ENCODE measurements around the gene COG5. TPM values are rescaled to one million over a fixed set of nuclear protein-coding genes. Genes with fewer than 3 reads are reported as not detected.

The COG5 gene
- total RNA-seq, 1 experiment from 2014 or later = 20.2 TPM

- Histone ChIP-seq H3K9ac (ENCODE audit: extremely low read depth, insufficient read length, low read length) (no peak overlapping the region), H2BK12ac (ENCODE audit: insufficient read length, low read depth, low read length) (no peak overlapping the region), H3K79me1 (ENCODE audit: insufficient read depth, low read depth, low read length, poor library complexity, severe bottlenecking) (no peaks in the 10 kb centered on the region), H3K4me2 (ENCODE audit: insufficient read depth, insufficient read length, low read length) (no peak overlapping the region), H3K4ac (ENCODE audit: low read depth, low read length) (no peak overlapping the region), H3K79me2 (ENCODE audit: insufficient read depth, low read length) (no peaks in the 10 kb centered on the region), H4K20me1 (ENCODE audit: control insufficient read depth, insufficient read depth, insufficient read length) (no peaks in the 10 kb centered on the region), H2AFZ (ENCODE audit: low read length) (no peak overlapping the region), H2BK15ac (ENCODE audit: low read depth, low read length) (no peak overlapping the region), H4K91ac (ENCODE audit: insufficient read length, low read depth, low read length) (no peak overlapping the region), H3K27ac (ENCODE audit: insufficient read length, low read depth, low read length) (no peak overlapping the region), H4K5ac (ENCODE audit: insufficient read length, low read depth, low read length) (no peak overlapping the region), H2BK120ac (ENCODE audit: low read depth, low read length, poor library complexity, severe bottlenecking) (no peak overlapping the region), H3K27me3 (ENCODE audit: insufficient read depth, low read length) (no peaks in the 10 kb centered on the region), H3K23me2 (ENCODE audit: insufficient read length, low read depth, low read length, poor library complexity, severe bottlenecking) (no peaks in the 10 kb centered on the region), H3K4me1 (ENCODE audit: insufficient read depth, low read length) (no peaks in the 10 kb centered on the region), H3K56ac (ENCODE audit: insufficient read length, low read depth, low read length) (no peak overlapping the region), H2BK5ac (ENCODE audit: insufficient read length, low read length) (no peak overlapping the region), H2AK5ac (ENCODE audit: insufficient read length, low read length) (no peak overlapping the region), H3K23ac (ENCODE audit: insufficient read length, low read depth, low read length) (no peak overlapping the region), H3K14ac (ENCODE audit: insufficient read depth, low read length) (no peak overlapping the region), H3T11ph (ENCODE audit: low read length) (no peak overlapping the region), H4K8ac (replicated peaks; ENCODE audit: insufficient read length, low read depth, low read length) (no peak overlapping the region), H2BK20ac (ENCODE audit: low read depth, low read length, poor library complexity, severe bottlenecking) (no peak overlapping the region), H3K9me3 (ENCODE audit: control insufficient read depth, low read depth, low read length) (no peaks in the 10 kb centered on the region), H3K18ac (ENCODE audit: insufficient read length, low read depth, low read length) (no peak overlapping the region)
- Mint-ChIP-seq H3K36me3 (ENCODE audit: insufficient read depth in 1 of 3, low read depth in 3 of 3) (peaks cover 2 to 18% (median 9%) of the 10 kb centered on the region in 3 experiments; a peak in 6 of 7 replicates), H3K4me1 (no peaks in the 10 kb centered on the region), H3K27ac (no peak overlapping the region), H3K27me3 (ENCODE audit: low read depth) (no peaks in the 10 kb centered on the region), H3K9me3 (no peaks in the 10 kb centered on the region; a peak in 1 of 5 replicates), H3K4me3 (no peak overlapping the region)
- no peak for DNase-seq
- 100% methylated on average over 1 of the region's 2 CpGs for WGBS (ENCODE audit: extremely low coverage, insufficient read length, low lambda C conversion rate)
- TF ChIP-seq CTCF (conservative IDR thresholded peaks at IDR 0.05) = no peak
Observed at GRCh38 chr7:107158028-107158427, 405.7 kb downstream of the COG5 start.

All from H9 (cell line).